HG03571 (cell line): ENCODE results near the gene PTEN.
"Not testable (repeated sequence)": the region's sequence is repeated elsewhere in the genome, so short reads cannot be mapped to it uniquely, and the experiment has no call there.

Experiments
- ATAC-seq: cut with Tn5 transposase; IDR thresholded peaks from one replicate; pipeline ENCODE4 v1.9.1; 2021; ENCODE audit not compliant: unreplicated experiment

Gene PTEN

DNA sequence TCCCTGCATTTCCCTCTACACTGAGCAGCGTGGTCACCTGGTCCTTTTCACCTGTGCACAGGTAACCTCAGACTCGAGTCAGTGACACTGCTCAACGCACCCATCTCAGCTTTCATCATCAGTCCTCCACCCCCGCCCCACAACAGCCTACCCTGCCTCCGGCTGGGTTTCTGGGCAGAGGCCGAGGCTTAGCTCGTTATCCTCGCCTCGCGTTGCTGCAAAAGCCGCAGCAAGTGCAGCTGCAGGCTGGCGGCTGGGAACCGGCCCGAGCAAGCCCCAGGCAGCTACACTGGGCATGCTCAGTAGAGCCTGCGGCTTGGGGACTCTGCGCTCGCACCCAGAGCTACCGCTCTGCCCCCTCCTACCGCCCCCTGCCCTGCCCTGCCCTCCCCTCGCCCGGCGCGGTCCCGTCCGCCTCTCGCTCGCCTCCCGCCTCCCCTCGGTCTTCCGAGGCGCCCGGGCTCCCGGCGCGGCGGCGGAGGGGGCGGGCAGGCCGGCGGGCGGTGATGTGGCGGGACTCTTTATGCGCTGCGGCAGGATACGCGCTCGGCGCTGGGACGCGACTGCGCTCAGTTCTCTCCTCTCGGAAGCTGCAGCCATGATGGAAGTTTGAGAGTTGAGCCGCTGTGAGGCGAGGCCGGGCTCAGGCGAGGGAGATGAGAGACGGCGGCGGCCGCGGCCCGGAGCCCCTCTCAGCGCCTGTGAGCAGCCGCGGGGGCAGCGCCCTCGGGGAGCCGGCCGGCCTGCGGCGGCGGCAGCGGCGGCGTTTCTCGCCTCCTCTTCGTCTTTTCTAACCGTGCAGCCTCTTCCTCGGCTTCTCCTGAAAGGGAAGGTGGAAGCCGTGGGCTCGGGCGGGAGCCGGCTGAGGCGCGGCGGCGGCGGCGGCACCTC is at the start of gene PTEN, which contains the start of gene KLLN:
TSS of gene PTEN (plus strand) at position 573 of the 891 bp plus-strand sequence. CDS start 845 bp downstream, outside the sequence.
TSS of gene KLLN (minus strand) at position 481 of the 891 bp plus-strand sequence. CDS start 1,046 bp downstream, outside the sequence.
- ATAC-seq, result peak; percentile 38

DNA sequence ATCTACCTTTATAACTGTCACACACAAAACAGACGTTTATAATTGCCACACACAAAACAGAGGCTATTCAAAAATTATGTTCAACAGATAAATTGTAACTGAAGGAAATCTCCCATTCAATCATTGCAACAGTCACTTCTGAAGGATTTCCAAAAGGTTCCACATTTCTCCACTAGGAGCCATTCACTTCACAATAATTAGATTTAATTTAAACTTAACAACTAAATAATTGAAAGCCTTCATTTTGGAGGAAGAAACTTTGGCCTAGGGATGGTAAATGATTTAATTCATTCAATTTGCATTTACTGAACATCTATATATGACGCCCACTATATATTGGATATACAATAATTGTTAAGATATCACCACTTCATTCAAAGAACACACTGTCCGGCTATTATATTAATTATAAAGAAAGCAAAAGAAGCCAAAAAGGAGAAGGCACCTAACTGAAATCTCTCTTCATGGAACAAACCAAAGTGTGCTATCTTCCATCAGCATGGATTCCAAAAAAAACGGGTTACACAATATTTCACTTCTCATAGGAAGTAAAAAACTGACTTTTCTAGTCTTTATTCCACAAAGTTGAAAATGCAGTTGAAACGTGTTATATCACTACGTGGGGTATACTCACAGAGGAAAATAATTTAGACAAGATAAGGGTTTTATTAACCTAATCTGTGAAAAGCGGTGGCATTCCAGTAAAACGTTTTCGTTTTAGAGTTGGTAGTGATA is 47.1 kb upstream of the PTEN start:
- ATAC-seq, result no peak

DNA sequence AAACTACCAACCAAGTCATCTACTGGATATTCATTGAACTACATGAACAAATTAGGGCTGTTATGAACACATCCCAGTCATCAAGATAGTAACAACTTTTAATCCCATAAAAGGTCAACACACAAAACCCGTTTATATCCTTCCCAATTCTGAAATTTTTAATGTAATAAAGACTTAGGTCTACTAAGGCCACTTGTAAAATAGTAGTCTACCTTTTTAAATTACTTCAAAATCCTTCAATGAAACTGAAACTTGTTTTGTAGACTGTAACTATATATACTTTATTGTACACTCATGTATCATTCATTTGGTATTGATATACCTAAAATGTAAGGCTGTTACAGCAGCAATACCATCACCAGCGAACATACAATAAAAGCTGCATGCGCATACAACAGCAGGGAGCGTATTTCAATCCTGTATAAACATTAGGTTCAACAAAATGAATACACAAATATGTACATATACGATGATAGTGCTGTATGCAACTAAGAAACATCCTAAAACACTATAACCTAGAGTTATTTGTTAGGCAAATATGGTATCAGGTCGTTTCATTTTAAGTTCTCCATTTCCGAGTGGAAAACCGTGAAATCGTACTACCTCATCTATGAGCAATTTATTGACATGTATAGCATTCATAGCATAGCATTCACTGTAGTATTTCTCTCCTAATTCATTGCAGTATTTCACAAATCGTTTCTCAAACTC is 46.4 kb upstream of the PTEN start:
- no peak for ATAC-seq

DNA sequence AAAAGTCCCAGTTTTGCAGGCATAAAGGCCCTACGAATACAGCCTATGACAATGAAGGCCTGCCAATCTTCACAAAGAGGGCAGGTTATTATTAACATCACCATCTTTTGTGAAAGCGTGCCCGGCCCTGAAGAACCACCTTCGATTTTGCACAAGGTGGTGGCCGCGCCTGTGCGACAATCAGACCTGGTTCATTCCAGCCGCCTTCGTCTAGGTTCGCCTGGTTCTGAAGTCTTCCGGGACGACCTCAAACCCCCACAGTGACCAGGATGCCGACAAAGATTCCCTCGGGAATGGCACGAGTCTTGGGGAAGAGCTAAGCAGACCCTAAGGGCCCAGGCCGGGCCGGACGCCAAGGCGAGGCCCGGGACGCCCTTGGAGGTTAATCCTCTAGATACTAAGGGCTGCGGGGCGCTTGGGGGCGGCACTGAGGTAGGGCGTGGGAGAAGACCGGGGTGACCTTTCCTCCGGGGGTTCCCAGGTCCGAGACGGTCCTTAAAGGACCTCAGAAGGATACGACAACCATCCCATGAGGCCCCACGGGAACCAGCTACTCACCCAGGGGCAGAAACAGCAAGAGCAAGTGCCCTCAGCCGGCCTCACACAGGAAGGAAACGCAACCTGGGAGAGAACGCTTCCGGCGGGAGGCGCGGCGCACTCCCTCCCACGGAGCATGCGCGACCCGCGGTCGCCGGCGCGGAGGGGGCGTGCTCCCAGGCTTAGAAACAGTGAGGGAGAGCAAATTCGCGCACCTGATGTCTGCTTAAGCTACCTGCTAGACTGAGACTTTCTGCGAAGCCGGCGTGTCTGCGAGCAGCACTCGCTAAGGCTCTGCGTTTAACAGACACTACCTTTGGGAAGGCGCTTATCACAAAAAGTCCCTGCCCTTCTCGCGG is 45.6 kb upstream of the PTEN start, which contains the start of gene ATAD1:
TSS of gene ATAD1 (minus strand) at position 618 of the 896 bp plus-strand sequence. CDS start 3,627 bp downstream, outside the sequence.
- ATAC-seq, result peak; percentile 67

DNA sequence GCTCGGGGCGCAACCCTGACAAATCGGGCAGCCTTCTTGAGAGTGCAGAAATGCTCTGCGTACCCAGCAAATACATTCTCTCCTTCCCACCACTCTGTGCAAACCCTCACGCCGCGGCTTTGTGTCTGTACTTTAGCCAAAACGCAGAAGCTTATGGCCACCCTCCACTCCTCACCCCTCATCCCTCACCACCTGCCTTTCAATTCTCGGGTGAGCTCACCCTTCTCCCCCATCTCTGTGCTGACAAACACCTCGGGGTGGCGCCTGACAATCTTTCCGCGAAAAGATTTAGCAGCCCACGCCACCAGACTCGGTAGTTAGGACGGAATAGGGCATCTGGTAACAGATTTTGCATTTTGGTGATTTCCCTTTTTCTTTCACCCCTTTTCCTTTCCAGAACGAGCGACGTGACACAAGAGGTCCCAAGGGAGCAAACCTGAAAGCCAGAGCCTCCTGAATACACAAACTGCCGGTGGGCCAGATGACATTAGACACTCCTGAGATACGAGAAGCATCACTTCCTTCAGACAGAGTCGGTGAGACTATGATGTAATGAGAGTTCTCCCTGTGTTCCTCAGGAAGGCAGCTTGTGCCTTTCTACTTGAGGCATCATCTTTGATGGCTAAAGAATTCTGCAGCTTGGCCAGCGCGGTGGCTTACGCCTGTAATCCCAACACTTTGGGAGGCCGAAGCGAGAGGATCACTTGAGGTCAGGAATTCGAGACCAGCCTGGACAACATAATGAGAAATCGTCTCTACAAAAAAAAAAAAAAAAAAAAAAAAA is 44.7 kb upstream of the PTEN start:
- ATAC-seq, result peak; percentile 52

DNA sequence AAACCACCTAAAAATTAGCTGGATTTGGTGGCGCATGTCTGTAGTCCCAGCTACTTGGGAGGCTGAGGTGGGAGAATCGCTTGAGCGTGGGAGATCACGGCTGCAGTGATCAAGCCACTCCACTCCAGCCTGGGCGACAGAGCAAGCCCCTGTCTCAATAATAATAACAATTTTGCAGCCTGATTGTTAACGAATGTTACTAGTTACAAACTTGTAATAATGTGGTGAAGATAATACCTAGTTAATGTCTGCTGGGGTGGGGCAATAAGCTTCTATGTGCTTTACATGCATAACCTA is 44.2 kb upstream of the PTEN start:
- ATAC-seq, result no peak

DNA sequence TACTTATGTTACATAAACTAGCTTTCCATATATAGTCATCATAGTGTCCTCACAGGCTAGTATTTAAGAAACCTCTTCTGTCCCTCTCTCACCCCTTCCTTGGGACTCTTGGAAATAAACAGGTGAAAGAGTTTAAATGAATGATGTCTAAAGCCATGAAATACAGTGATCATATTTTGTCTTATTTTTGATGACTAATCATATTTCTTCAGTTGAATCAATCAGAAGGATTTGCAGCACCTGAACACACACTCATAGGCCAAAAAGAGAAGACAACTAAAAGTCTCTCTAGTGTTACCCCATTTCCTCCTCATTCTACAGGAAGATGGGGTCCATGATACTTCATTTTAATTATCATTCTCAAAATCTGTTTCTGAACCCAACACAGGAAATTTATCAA is 36.8 kb upstream of the PTEN start:
- no peak for ATAC-seq

DNA sequence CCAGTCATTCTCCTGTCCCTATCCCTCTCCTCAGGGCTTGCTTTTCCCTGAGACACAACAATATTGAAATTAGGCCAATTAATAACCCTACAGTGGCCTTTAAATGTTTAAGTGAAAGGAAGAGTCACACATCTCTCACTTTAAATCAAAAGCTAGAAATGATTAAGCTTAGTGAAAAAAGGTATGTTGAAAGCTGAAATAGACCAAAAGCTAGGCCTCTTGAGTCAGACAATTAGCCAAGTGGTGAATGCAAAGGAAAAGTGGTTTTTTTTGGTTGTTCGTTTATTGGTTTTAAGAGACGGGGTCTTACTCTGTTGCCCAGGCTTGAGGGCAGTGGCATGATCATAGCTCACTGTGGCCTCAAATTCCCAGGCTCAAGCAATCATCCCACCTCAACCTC is 35.7 kb upstream of the PTEN start:
- no peak for ATAC-seq

DNA sequence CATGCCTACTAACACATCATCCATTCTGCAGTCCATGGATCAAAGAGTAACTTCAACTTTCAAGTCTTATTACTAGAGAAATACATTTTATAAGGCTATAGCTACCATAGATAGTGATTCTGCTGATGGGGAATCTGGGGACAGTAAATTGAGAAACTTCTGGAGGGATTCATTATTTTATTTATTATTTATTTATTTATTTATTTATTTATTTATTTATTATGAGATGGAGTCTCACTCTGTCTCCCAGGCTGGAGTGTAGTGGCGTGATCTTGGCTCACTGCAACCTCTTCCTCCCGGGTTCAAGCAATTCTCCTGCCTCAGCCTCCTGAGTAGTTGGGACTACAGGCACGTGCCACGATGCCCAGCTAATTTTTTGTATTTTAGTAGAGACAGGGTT is 34.4 kb upstream of the PTEN start:
- ATAC-seq, result not testable (repeated sequence)

DNA sequence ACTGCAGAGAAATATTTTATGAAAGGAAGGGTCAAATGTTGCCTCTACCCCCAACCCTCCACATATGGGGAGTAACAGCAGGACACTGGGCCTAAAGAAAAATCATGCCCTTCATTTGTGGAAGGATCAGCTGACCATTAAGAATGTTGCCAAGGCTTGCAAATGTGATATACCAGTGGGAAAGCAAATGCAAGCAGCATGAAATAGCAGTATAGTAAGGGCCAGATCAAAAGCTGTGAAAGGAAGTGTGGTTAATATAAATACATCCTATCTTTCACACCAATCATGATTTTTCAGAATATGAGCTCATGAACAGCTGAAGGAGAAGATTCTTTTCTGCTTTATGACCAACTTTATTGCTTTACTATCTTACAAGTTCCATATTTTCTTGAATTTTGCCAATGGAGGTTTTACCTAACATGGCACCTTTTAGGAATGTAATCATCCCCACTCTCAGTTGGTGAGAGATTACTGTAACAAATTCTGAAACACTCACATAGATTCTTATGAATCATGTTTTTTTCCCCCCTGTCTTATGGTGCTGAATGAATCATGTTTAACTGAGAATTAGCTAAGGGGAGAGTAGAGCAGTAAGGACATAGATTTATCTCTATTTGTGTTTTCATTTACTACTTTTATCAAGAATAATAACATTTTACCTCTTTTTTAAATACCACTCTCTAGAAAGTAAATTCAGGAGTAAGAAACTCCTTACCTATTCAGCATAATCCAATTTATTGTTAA is 33.3 kb upstream of the PTEN start:
- no peak for ATAC-seq

DNA sequence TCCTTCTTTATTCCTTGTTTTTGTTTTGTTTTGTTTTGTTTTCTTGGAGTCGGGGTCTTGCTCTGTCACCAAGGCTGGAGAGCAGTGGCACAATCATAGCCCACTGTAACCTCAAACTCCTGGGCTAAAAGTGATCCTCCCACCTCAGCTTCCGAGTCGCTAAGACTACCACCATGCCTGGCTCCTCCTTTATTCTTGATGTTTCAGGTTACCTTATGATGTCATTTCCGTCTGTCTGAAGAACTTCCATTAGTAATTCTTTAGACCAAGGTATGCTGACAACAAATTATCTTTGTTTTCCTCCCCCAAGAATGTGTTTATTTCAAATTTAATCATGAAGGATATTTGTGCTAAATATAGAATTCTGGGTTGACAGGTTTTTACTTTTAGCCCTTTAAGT is 27.3 kb upstream of the PTEN start:
- ATAC-seq, result no peak

DNA sequence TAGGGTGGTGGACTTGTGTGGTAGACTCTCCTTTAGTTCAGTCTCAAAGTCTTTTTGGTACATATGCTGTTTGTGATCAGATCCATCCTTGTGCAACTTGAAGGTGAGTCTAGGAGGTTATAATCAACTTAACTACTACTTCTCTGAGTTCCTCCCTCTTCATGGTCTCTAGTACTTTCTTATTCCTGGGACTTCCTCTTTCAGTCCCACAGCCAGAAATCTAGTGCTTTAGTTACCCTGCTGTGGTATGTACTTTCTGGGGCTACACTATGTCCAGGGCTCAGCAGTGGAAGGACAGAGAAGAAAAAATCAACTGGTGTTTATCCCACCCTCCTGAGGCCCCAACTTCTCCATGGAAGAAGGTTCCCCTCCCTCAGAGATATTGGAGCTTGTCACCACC is 26.0 kb upstream of the PTEN start:
- no peak for ATAC-seq

DNA sequence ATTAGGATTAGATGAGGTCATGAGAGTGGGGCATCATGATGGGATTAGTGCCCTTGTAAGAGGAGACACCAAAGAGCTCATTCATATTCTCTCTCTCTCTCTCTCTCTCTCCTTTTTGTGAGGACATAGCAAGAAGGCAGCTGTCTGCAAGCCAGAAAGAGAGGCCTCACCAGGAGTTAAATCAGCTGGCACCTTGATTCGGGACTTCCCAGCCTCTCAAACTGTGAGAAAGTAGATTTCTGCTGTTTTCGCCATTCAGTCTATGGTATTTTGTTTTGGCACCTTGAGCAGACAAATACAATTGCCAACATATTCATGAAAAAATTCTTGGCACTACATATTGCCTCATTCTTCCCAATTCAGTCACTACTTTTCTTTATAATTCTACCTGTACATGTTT is 24.8 kb upstream of the PTEN start:
- no peak for ATAC-seq

DNA sequence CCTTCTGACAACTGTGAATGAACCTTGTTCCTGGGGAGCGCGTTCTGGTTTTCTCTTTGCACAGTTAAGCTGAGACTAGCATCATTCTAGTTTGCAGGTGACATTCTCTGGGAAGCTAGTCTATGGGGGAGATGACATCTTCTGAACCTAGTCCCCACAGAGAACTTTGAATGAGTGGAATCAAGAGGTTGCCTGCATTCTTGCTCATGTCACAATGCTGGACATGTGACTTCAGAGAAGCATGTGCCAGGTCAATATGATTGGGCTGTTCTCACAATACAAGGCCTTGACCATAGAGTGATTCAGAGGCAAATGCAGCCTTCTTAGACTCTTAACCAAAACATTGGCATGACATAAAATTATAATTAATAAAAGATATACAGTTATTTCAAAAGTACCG is 22.2 kb upstream of the PTEN start:
- ATAC-seq, result no peak

DNA sequence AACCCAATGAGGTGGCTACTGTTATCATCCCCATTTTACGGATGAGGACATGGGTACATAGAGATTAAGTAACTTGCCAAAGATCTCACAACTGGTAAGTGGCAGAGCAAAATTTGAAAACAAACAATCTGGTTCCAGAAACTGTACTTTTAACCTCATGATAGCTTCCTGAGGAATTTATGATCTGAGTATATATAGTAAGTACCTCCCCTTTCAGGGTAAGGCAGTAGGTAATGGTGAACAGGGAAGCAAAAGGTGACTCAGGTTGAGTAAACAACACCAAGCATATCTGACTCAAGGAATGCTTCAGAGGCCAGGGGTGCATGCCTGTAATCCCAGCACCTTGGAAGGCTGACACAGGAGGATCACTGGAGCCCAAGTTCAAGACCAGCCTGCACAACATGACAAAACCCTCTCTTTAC is 21.2 kb upstream of the PTEN start:
- ATAC-seq, result no peak

DNA sequence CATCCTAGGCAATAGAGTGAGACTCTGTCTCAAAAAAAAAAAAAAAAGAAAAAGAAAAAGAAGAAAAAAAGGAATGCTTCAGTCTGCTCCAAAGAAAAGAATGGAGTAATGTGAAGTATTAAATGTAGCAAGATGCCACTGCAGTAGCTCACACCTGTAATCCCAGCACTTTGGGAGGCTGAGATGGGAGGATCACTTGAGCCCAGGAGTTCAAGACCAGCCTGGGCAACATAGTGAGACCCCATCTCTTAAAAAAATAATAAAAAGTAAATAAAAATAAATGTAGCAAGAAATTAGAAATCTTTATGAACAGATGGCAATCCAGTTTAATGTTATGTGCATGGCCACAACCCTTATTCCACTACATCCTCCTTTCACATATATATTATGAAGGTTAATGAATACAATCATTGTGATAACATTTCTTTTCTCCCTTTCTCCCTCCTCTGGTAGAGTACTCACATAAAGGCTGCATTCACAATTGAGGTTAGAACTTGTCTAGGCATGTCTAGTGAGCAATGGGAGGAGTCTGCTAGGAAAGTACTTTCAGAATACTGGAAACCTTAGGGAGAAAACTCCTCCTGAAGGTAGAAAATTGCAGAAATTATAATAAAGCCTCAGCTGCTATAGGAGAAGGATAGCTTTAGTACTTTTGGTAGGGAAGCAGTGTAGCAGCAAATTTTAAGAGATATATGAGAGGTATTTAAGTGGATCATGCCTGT is 20.5 kb upstream of the PTEN start:
- no peak for ATAC-seq

DNA sequence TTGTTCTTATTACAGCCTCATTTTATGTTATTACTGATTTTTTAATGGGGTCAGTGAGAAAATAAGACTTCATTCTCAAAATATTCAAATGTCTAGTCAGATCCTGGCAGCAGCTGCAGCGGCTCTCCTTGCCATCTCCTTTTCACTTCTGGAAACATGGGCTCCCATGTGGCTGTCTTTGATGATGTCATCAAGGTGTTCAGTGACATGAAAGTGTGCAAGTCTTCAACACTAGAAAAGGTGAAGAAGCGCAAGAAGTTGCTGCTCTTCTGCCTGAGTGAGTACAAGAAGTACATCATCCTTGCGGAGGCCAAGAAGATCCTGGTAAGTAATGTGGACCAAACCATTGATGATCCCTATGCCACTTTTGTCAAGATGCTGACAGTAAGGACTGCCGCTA is 19.7 kb upstream of the PTEN start:
- ATAC-seq, result no peak

DNA sequence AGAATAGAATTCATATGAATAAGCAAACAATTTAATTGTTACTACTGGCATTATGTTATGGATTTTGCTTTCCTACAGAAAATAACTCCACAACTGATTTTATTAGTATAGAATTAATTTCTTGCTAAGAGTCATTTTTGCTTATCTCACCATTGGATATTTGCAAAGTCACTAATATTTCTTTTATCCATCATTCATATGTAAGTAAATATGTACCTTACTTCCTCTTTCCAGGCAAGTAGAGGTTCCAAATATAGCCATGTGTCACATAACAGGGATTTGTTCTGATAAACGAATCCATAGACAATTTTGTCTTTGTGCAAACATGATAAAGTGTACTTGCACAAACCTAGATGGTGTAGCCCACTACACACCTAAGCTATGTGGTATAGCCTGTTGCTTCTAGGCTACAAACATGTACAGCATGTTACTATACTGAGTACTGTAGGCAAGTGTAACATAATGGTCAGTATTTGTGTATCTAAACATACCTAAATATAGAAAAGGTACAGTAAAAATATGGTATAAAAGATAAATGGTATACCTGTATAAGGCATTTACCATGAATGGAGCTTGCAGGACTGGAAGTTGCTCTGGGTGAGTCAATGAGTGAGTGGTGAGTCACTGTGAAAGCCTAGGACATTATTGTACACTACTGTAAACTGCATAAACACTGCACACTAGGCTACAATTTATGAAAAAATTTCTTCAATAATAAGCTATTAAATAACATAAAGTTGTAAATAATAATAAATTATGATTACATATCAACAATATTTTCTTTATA is 18.4 kb upstream of the PTEN start:
- no peak for ATAC-seq
